GM10847 (cell line): Measurements from ENCODE around the gene GALNT10.

Source experiments
- POLR2A ChIP-seq: IDR thresholded peaks from 2 replicates; pipeline ENCODE4 v1.6.1; 2011; ENCODE audit not compliant: insufficient read length; ENCODE audit errors: extremely low read depth

Gene GALNT10

GRCh38 chr5:154345255-154345952, 154.9 kb downstream of the GALNT10 start:
- no peak for TF ChIP-seq POLR2A

GRCh38 chr5:154346427-154346826, 155.9 kb downstream of the GALNT10 start:
- TF ChIP-seq POLR2A: no peak

DNA sequence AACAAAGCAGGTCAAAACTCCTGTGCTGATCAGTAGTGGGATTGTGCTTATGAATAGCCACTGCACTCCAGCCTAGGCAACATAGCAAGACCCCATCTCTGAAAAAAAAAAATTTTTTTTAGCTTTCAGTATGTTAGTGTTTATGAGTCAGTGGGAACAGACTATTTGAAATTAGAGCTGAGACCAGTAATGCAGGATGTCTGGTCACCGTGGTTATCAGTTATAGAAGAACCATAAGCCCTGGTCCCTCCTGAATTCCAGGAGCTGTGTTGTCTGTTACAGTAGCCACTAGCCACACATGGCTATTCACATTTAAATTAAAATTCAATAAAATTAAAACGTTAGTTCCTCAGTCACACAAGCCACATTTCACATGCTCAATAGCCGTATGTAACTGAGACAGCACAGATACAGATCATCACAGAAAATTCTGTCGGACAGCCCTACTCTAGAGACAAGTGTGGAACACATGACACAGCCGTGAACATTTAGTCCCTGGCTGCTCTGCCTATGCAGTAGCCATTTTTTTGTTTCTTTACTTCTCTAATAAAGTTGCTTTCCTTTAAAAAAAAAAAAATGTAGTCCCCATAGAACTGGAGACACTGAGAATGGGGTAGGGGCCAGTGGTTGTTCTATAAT, 159.2 kb downstream of the GALNT10 start:
- TF ChIP-seq POLR2A: no peak

DNA sequence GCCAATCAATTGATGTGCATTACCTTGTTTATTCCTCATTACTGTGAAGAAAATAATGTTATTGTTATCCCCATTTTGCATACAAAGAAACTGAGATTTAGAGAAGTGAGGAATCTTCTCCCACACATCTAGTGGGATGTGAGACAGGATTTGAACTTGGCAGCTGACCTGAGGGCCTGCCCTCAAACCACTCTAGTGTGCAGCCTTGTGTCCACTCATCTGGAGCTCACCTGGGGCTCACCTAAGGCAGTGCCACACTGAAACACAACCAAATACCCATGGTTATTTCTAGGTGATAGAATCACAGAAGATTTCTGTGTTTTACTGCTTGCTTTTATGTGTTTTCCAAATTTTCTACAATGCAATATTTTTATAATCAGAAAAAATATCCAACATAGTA, 160.6 kb downstream of the GALNT10 start:
- TF ChIP-seq POLR2A: no peak

GRCh38 chr5:154351566-154351965, 161.0 kb downstream of the GALNT10 start:
- no peak for TF ChIP-seq POLR2A

GRCh38 chr5:154352960-154353548, 162.5 kb downstream of the GALNT10 start:
- no peak for TF ChIP-seq POLR2A

DNA sequence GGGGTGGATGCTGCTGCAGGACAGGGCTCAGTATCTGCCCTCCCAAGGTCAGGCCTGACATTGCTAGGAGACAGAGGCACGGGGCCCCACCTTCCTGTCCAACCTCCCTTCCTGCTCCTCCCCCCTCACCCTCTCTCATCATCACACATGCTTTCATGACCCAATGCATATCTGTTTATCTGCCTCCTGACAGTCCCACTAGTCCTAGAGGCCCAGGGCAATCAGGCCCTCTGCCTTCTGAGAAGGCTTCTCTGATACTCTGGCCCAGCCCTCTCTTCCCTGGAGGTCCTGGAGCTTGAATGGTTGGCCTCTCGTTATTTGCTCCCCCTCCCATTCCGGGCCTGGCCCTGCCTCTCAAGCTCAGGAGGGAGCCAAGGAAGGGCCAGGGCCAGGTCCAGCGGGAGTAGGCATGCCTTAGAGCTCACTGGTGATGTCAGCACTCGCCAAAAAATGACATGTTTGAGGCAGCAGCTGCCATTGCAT, 164.6 kb downstream of the GALNT10 start:
- no peak for TF ChIP-seq POLR2A

- no peak for TF ChIP-seq POLR2A
These were observed 165.6 kb downstream of the GALNT10 start for GRCh38 chr5:154356020-154356655.

GRCh38 chr5:154356958-154357357, 166.4 kb downstream of the GALNT10 start:
- no peak for TF ChIP-seq POLR2A

GRCh38 chr5:154358516-154359220, 168.1 kb downstream of the GALNT10 start:
- TF ChIP-seq POLR2A: no peak

DNA sequence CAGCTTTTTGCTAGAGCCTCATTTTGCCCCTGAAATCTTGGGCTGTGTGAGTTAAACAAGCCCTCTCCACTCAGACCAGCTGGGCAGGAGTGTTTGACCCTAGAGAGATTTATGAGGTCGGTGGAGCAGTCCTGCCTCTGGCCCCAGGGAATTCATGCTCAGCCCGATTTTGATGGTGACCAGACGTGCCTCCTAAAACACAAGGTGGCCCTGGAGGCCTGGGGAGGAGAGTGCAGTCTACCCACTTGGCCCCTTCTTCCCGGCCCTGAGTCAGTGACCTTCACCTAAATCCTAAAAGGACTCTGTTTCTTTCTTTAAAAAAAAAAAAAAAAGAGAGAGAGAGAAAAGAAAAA, 168.7 kb downstream of the GALNT10 start:
- no peak for TF ChIP-seq POLR2A

GRCh38 chr5:154363411-154363810, 172.9 kb downstream of the GALNT10 start:
- TF ChIP-seq POLR2A: no peak

DNA sequence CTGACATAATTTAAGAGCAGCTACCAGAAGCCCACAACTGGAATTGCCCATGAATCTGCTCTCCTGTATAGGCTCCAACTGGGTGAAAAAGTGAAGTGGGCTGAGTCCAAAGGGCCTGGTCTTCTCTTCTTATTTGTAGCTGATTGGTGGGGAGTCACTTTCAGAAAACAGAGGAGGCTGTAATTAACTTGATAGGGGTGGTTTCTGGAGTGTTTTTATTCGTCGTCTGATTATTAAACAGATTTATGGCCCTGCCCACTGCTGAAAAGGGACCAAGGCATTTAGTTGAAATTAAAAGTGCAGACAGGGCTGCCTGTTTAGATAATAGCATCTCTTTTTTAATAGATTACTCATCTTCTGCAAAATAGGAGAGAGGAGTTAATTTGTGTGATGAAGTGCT, 174.2 kb downstream of the GALNT10 start:
- no peak for TF ChIP-seq POLR2A

DNA sequence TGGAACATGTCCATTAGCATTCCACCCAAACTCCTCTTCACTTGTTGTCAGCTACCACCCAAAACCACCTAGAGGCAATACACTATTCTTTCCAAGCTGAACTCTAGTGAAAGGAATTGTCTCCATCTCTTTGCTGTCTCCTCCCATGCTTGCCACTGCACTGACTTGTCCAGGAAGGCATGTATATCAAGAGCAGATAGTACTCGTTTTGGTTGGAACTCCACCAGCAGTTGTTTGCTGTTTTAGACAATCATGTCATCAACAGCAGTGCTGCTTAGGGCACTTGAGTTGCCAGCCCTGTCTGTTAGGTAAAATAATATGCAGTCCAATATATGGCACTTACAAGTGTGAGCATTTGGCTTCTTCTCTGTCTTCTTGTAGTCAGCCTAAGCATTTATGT, 175.3 kb downstream of the GALNT10 start:
- no peak for TF ChIP-seq POLR2A

GRCh38 chr5:154366353-154366752, 175.8 kb downstream of the GALNT10 start:
- no peak for TF ChIP-seq POLR2A
